KMS-11 (cell line): ENCODE data around the gene XYLT2.
"Not testable (repeated sequence)": the region's sequence is repeated elsewhere in the genome, so short reads cannot be mapped to it uniquely, and the experiment has no call there.

Experiments
- H2AFZ ChIP-seq: fragments of 200-600 bp; sonication (generic); 2 replicates; pipeline ENCODE4 v1.6.1; 2016; ENCODE audit warnings: antibody characterized with exemption, mixed run types, low read depth
- H3K27ac ChIP-seq: fragments of 200-600 bp; sonication (generic); 2 replicates; pipeline ENCODE4 v1.6.1; 2016; ENCODE audit warnings: mild to moderate bottlenecking, mixed run types
- H3K27me3 ChIP-seq: fragments of 200-600 bp; sonication (generic); 2 replicates; pipeline ENCODE4 v1.6.1; 2017; ENCODE audit warnings: mild to moderate bottlenecking, low read depth, mixed run types, moderate library complexity; ENCODE audit not compliant: insufficient read depth
- H3K36me3 ChIP-seq: fragments of 200-600 bp; sonication (generic); 2 replicates; pipeline ENCODE4 v1.6.1; 2017; ENCODE audit warnings: mild to moderate bottlenecking, mixed run types; ENCODE audit not compliant: insufficient read depth
- H3K4me1 ChIP-seq: fragments of 200-600 bp; sonication (generic); 2 replicates; pipeline ENCODE4 v1.6.1; 2016; ENCODE audit warnings: mild to moderate bottlenecking, low read depth, mixed run types; ENCODE audit not compliant: poor library complexity, severe bottlenecking
- H3K4me2 ChIP-seq: fragments of 200-600 bp; sonication (generic); 2 replicates; pipeline ENCODE4 v1.7.0; 2016; ENCODE audit warnings: mild to moderate bottlenecking, mixed run types
- H3K4me3 ChIP-seq: fragments of 200-600 bp; sonication (generic); IDR thresholded peaks from 2 replicates; pipeline ENCODE4 v1.6.1; 2017; ENCODE audit warnings: low read depth, low read length, mixed read lengths; ENCODE audit not compliant: insufficient read depth
- H3K79me2 ChIP-seq: fragments of 200-600 bp; sonication (generic); 2 replicates; pipeline ENCODE4 v1.6.1; 2016; ENCODE audit warnings: low read depth, mixed run types; ENCODE audit not compliant: insufficient read depth
- H3K9ac ChIP-seq: fragments of 200-600 bp; sonication (generic); 2 replicates; pipeline ENCODE4 v1.6.1; 2016; ENCODE audit warnings: mild to moderate bottlenecking, mixed run types
- H4K20me1 ChIP-seq: fragments of 200-600 bp; sonication (generic); 2 replicates; pipeline ENCODE4 v1.6.1; 2016; ENCODE audit warnings: mild to moderate bottlenecking, mixed run types; ENCODE audit not compliant: insufficient read depth
- TF ChIP-seq, protein P1 (sequence below): fragments of 200-600 bp; sonication (generic); conservative IDR thresholded peaks from 2 replicates; pipeline ENCODE4 v1.6.1; 2017; ENCODE audit warnings: low read depth, mild to moderate bottlenecking, antibody characterized with exemption, low read length, moderate library complexity, mixed read lengths

XYLT2 gene

DNA sequence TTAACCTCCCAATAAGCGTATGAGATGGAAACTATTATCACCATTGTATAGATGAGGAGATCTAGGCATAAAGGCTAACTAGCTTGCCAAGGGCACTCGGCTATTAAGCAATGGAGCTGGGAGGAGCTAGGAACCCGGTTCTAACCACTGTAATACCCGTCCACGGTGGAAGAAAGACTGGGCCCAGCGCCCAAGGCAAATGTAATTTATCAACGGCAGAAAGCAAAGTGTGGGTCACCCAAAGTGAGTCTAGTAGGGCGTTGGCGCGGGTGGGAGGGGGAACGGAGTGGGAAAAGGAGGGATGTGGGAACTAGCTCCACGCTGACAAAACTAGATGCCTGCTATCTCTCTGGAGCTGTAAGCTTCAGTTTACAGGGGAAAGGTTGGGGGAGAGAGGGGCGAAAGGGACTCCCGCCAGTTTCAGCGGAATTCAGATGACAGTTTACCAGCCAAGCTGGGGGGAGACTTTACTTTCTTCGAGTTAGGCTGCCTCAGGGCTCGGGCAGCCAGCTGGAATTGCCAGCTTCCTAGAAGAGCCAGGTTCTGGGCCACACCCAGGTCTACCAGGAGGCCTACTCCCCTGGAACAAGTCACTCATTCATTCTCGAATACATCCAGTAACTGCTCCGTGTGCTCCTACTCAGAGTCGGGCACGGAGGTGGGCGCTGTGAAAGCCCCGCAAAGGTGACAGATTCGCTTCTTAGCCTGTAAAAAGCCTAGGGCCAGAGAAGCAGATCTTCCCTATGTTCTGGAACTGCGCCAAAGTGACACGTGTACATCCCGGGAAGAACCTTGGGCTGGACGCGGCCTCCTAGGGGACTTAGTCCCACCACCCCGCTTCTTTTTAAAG is 50.6 kb downstream of the XYLT2 start:
- Histone ChIP-seq H3K79me2 (peaks cover 44% of the 10 kb centered on the region), H3K4me3 (no peak overlapping the region), H3K27me3 (no peaks in the 10 kb centered on the region), H3K36me3 (peaks cover 31% of the 10 kb centered on the region), H4K20me1 (peaks cover 18% of the 10 kb centered on the region), H3K4me2 (peak overlapping the region; percentile 98), H3K27ac (peak overlapping the region; percentile 76), H2AFZ (peak overlapping the region; percentile 87; the same call in 1 of the 2 replicates), H3K4me1 (peaks cover 11% of the 10 kb centered on the region), H3K9ac (peak overlapping the region; percentile 95)
- TF ChIP-seq, protein P1, sequence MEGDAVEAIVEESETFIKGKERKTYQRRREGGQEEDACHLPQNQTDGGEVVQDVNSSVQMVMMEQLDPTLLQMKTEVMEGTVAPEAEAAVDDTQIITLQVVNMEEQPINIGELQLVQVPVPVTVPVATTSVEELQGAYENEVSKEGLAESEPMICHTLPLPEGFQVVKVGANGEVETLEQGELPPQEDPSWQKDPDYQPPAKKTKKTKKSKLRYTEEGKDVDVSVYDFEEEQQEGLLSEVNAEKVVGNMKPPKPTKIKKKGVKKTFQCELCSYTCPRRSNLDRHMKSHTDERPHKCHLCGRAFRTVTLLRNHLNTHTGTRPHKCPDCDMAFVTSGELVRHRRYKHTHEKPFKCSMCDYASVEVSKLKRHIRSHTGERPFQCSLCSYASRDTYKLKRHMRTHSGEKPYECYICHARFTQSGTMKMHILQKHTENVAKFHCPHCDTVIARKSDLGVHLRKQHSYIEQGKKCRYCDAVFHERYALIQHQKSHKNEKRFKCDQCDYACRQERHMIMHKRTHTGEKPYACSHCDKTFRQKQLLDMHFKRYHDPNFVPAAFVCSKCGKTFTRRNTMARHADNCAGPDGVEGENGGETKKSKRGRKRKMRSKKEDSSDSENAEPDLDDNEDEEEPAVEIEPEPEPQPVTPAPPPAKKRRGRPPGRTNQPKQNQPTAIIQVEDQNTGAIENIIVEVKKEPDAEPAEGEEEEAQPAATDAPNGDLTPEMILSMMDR, result no peak

- TF ChIP-seq, protein P1, result peak; percentile 87
- Histone ChIP-seq H3K9ac (peak within 1 kb of the TSS; percentile 95), H4K20me1 (peaks cover 18% of the 10 kb centered on the region), H2AFZ (peak within 1 kb of the TSS; percentile 87), H3K27me3 (no peaks in the 10 kb centered on the region), H3K4me2 (peak within 1 kb of the TSS; percentile 98), H3K79me2 (peaks cover 44% of the 10 kb centered on the region), H3K4me3 (no peak within 1 kb of the TSS), H3K36me3 (peaks cover 23% of the 10 kb centered on the region), H3K4me1 (peaks cover 11% of the 10 kb centered on the region), H3K27ac (peak within 1 kb of the TSS; percentile 76)
These were observed 51.4 kb downstream of the XYLT2 start, which contains the start of gene LRRC59 for GRCh38 chr17:50397111-50397918. LRRC59 (minus strand) TSS chr17:50397523; CDS start chr17:50397317, 206 bp downstream.

GRCh38 chr17:50397919-50398285 is 52.0 kb downstream of the XYLT2 start:
- Histone ChIP-seq H3K4me3 (no peak overlapping the region), H3K9ac (peak overlapping the region; percentile 95; the same call in 1 of the 2 replicates), H3K36me3 (peaks cover 18% of the 10 kb centered on the region; the same call in 1 of the 2 replicates), H2AFZ (peak overlapping the region; percentile 87), H4K20me1 (peaks cover 18% of the 10 kb centered on the region), H3K4me2 (peak overlapping the region; percentile 44), H3K27me3 (no peaks in the 10 kb centered on the region), H3K79me2 (peaks cover 44% of the 10 kb centered on the region), H3K4me1 (peaks cover 11% of the 10 kb centered on the region), H3K27ac (no peak overlapping the region)
- TF ChIP-seq, protein P1, result no peak

DNA sequence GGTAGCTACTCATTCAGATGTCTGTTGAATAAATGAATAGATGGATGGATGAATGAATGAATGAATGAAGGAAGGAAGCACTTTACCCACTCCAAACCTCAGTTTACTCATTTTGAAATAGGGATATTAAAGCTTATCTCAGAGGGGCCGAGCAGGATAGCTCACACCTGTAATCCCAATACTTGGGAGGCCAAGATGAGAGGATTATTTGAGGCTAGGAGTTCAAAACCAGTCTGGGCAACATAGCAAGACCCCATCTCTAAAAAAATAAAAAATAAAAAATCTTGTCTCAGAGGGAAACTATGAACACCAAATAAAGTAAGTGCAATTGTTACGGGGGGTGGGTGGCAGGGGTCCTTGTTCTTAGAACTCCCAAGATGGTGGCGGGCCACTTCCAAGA is 52.7 kb downstream of the XYLT2 start:
- not testable (repeated sequence) for H2AFZ ChIP-seq, H3K9ac ChIP-seq, H3K4me2 ChIP-seq, H3K27ac ChIP-seq, H3K4me3 ChIP-seq, H3K27me3 ChIP-seq
- Histone ChIP-seq H4K20me1 (peaks cover 11% of the 10 kb centered on the region), H3K4me1 (peaks cover 11% of the 10 kb centered on the region), H3K79me2 (peaks cover 36% of the 10 kb centered on the region), H3K36me3 (peaks cover 11% of the 10 kb centered on the region; the same call in 1 of the 2 replicates)

GRCh38 chr17:50399591-50399990 is 53.7 kb downstream of the XYLT2 start:
- H3K9ac ChIP-seq, H3K27ac ChIP-seq, H3K4me3 ChIP-seq, H3K27me3 ChIP-seq, H2AFZ ChIP-seq, H4K20me1 ChIP-seq, H3K4me2 ChIP-seq, H3K36me3 ChIP-seq: not testable (repeated sequence)
- Histone ChIP-seq H3K4me1 (peaks cover 11% of the 10 kb centered on the region), H3K79me2 (peaks cover 27% of the 10 kb centered on the region)

DNA sequence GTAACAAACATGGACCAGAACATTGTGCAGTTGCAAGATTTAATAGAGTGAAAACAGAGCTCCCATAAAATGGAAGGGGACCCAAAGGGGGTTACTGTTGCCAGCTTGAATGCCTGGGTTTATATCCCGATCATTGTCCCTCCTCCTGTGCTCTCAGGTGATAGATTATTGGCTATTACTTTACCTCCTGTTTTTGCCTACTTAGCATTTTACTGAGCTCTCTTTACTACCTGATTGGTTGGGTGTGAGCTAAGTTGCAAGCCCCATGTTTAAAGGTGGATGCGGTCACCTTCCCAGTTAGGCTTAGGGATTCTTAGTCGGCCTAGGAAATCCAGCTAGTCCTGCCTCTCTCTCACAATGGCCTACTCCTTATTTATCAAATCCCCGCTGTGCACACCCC is 59.4 kb downstream of the XYLT2 start:
- H3K4me3 ChIP-seq, H3K9ac ChIP-seq, H3K36me3 ChIP-seq, H2AFZ ChIP-seq, H3K79me2 ChIP-seq, H3K27me3 ChIP-seq, H3K27ac ChIP-seq, H3K4me1 ChIP-seq, H4K20me1 ChIP-seq, H3K4me2 ChIP-seq: not testable (repeated sequence)
